Posterior cingulate gyrus (tissue), 11 donors: ENCODE data around the gene CAMKK2.
"Not testable (repeated sequence)": the region's sequence is repeated elsewhere in the genome, so short reads cannot be mapped to it uniquely, and the experiment has no call there.

Source experiments
- DNase-seq, 10 donors: peaks; one replicate each; pipeline versions ENCODE4 v3.0.0 to v3.0.0-alpha.2; 2020 to 2021; ENCODE audit warnings: mixed read lengths in 3 of 10
- intact Hi-C: fragments of 100-400 bp; cut with DNase I; formaldehyde crosslinking; loops from one replicate; pipeline ENCODE4 v1.15.1; 2023

The CAMKK2 gene

DNA sequence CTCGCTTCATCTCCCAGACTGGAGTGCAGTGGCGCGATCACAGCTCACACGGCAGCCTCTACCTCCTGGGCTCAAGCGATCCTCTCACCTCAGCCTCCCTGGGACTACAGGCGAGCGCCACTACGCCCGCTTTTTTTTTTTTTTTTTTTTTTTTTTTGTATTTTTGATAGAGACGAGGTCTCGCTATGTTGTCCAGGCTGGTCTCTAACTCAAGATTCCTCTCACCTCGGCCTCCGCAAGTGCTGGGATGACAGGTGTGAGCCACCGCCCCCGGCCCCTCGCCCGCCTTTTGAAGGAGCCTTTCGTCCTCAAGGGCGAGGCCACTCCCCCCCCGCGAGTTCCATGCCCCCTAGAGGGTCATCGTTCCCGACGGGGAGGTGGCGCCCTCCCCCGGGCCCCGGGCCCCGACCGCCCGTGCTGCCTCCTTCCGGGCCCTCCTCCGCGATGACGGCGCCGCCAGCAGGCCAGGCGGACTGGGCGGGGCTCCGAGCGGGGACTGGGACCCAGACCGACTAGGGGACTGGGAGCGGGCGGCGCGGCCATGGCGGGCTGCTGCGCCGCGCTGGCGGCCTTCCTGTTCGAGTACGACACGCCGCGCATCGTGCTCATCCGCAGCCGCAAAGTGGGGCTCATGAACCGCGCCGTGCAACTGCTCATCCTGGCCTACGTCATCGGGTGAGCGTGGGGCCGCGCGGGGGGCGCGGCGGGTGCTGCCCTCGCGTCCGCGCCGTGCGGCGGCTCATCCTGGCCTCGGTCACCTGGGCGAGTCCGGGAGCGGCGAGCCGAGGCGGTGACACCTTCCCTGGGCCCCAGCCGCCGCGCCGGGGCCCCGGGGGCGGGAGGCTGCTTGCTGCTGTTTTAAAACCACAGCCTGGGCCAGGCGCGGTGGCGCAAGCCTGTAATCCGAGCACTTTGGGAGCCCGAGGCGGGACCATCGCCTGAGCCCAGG is 86.6 kb downstream of the CAMKK2 start, which contains the start of gene P2RX4:
TSS of gene P2RX4 (plus strand) at position 506 of the 949 bp plus-strand sequence. CDS start at position 542, 36 bp downstream.
- intact Hi-C loops = loop anchor here (5.0 kb wide), 1 partner anchor 83 kb away; no protein-coding TSS in a partner anchor
- DNase-seq = peak; percentile 71 to 98 (median 84)

DNA sequence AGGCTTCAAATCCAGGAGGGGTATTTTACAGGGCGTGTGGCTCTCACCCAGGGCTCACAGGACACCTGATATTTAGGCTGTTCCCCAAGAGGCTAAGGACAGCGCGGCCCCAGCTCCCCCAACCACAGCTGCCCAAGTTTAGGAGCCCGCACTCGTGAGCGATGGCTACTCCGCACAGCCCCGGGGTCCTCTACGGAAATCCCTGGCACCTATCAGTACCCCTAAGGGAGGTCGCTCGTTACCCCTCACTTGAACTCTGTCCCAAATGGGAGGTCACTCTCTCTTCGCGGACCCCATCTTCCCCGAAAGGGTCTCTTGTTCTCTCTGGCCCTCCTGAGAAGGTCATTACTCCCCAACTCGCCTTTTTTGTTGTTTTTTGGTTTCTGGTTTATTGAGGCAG is 87.3 kb downstream of the CAMKK2 start:
- intact Hi-C loops = loop anchor here (5.0 kb wide), 1 partner anchor 82 kb away; no protein-coding TSS in a partner anchor

GRCh38 chr12:121208571-121208970 is 87.9 kb downstream of the CAMKK2 start:
- intact Hi-C loops = loop anchor here (5.0 kb wide), 1 partner anchor 81 kb away; no protein-coding TSS in a partner anchor
- DNase-seq = peak in 1 of 10 donors; percentile 42

More for the DNA sequence above, 87.3 kb downstream of the CAMKK2 start:
- peak in 1 of 10 donors; percentile 67 for DNase-seq

- intact Hi-C loops = loop anchor here (5.0 kb wide), 1 partner anchor 78 kb away; no protein-coding TSS in a partner anchor
- DNase-seq = no peak
Measured at GRCh38 chr12:121205491-121205890, 91.0 kb downstream of the CAMKK2 start.

DNA sequence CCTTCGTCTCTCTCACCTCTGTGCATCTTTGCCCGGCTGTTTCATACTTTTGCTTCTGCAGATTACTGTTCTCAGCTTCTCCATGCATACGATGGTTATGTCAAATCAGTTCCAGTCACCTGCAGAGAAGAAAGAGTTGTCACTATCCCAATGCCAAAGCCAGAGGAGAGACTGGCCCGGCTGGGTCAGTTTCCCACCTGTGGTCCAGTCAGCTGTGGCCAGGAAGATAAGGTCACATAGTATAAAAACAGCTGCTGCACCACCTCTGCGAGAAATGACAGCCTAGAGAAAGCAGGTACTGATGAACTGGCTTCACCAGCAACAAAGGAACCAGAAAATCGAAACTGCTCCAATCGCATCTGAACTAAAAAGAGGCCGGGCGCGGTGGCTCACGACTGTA is 93.0 kb downstream of the CAMKK2 start:
- DNase-seq = peak in 1 of 10 donors; percentile 31
- intact Hi-C loops = no loop called here

DNA sequence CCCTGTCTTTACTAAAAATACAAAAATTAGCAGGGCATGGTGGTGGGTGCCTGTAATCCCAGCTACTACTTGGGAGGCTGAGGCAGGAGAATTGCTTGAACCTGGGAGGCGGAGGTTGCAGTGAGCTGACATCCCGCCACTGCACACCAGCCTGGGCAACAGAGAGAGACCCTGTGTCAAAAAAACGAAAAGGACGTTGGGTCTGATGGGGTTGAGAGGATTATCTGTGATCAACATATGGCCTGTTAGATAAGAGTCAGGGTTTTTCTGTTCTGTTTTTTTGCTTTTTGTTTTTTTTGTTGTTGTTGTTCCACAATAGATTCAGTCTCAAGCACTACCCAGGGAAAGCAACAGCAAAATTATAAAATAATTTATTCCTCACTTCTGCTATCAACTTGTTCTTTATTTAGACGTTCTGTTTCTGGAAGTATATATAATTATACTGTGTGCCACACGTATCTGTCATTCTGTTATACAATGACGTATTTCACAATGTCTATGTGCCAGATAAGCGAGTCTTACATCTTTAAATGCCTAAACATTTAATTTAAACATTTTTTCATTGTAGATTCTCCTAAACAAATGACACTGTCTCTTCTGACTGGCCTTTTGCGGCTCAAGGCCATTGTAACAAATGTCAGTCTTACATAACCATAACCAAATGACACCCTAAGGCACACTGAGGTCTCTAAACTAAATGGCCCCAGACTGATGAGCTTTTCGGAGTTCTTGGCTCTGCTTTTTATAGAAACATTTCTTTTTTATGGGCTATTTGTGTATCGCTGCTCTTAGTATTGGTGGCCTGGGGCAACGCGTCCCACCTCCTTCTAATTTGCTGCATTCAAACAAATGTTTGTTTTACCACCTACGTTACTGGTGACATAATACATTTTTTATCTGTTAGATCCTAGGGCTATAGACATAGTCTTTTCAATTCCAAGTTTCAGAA is 93.8 kb downstream of the CAMKK2 start:
- DNase-seq = no peak
- intact Hi-C loops = no loop called here

DNA sequence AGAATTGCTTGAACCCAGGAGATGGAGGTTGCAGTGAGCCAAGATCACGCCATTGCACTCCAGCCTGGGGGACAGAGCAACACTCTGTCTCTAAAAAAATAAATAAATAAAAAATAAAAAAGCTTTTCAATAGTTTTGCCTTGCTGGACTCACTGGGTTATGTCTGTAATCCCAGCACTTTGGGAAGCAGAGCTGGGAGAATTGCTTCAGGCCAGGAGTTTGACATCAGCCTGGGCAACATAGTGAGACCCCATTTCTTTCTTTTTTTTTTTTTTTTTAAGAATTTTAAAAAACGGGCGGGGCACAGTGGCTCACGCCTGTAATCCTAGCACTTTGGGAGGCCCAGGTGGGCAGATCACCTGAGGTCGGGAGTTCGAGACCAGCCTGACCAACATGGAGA is 95.4 kb downstream of the CAMKK2 start:
- intact Hi-C loops, DNase-seq: not testable (repeated sequence)

- DNase-seq = no peak
- intact Hi-C loops = no loop called here
Measured at GRCh38 chr12:121198949-121199348, 97.6 kb downstream of the CAMKK2 start.

- DNase-seq = peak in 1 of 10 donors; percentile 57
- intact Hi-C loops = no loop called here
Measured at GRCh38 chr12:121196902-121197301, 99.6 kb downstream of the CAMKK2 start.

- intact Hi-C loops = no loop called here
- no peak for DNase-seq
Measured at GRCh38 chr12:121191151-121191550, 105.4 kb downstream of the CAMKK2 start.

- intact Hi-C loops = no loop called here
- DNase-seq = no peak
Measured at GRCh38 chr12:121190523-121191031, 105.9 kb downstream of the CAMKK2 start.

DNA sequence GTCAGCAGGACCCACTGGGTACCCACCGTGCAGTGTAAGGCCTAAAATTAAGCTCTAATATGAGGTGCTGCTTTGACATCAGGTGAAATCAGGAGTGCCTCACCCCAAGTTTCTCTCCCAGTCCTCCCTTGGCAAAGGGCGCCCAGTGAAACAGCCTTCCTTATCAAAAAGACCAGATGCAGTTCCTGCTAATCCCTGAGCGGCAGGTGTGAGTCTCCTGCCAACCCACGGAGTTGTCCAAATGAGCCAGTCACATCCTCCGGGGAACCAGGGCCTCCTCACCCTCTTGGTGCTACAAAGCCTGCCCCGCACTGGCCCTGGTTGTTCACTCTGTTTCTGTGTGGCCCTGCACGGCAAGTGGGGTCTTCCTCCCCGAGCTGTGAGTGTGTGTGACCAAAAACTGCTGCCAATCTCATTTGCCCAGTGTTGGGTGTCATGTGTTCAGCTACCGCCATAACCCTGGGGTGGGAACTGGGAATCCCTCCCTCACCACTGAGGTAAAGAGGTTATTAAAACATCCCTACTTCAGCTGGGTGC is 106.8 kb downstream of the CAMKK2 start:
- intact Hi-C loops = no loop called here
- DNase-seq = no peak

DNA sequence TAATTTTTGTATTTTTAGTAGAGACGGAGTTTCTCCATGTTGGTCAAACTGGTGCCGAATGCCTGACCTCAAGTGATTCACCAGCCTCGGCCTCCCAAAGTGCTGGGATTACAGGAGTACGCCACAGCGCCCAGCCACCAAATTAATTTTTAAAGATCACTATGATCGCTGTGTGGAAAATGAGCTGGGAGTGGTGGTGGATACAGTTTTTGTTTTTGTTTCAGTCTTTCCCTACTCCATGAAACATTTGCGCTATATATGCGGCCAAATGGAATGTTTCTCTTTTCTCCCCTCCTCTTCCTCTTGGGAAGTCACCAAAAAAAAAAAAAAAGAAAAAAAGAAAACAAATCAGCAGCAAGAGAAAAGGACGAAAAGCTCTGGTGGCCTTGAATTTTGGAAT is 107.4 kb downstream of the CAMKK2 start:
- intact Hi-C loops = no loop called here
- DNase-seq = no peak

DNA sequence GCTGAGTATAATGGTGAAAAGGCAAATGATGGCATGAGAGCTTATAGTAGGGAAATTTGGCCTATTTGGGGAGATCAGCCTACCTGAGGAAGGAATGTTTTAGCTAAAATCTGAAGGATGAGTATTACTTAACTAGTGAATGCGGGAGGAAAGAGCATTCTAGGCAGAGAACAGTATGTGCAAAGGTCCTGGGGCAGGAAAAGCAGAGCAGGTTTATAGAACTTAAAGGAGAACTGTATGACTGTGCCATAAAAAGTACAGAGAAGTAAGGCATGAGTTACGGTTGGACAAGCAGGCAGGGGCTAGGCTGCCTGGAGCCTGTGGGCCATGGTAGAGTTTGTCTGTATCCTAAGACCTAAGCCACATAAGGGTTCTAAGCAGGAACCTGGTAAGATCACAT is 108.3 kb downstream of the CAMKK2 start:
- intact Hi-C loops = no loop called here
- no peak for DNase-seq
